ENCODE data around the gene GKAP1.
A peak's percentile ranks its signal among the peaks of the same experiment; 100 is the strongest.
"Not testable (repeated sequence)": the region's sequence is repeated elsewhere in the genome, so short reads cannot be mapped to it uniquely, and the experiment has no call there.

GKAP1 gene

GRCh38 chr9:83817356-83818278 is at the start of gene GKAP1:
GKAP1 (minus strand) TSS chr9:83817769; CDS start chr9:83806517, 11,252 bp downstream.
- DNase-seq (ENCODE audit: low read depth in 2 of 2): peak; percentile 58 to 59

- not testable (repeated sequence) for DNase-seq (ENCODE audit: low read depth in 2 of 2)
These were observed 32.3 kb upstream of the GKAP1 start for GRCh38 chr9:83849895-83850294.

- DNase-seq (ENCODE audit: low read depth in 2 of 2): not testable (repeated sequence)
These were observed 19.6 kb upstream of the GKAP1 start for GRCh38 chr9:83837070-83837643.

DNA sequence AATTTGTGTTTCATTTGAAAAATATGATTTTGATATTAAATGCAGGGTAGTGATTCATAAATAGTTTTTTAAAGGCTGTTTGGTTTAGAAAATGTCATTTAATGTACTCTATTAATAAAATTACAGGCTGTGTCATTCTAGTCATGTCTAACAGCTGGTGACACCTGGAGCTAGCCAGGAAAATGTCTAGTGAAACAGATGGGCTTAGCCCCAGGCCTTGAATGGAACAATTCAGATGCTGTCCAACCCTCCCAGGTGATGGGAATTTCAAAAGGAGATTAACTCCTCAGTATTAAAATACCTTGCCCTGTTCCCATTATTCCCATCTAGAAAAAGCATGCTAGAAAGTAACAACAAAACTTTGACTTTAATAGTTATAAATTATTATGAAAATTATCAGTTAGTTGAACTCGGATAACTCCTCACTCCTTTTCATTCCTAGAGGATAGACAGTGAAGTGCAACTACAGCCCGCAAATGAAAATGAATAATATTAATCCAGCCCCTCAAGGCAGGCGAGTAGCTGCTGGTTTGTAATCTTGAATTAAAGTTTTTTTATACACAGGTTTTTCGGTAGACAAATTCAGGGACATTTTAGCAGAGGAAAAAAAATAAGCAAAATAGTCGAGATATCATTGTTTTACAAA is 13.0 kb upstream of the GKAP1 start:
- DNase-seq (ENCODE audit: low read depth in 2 of 2): not testable (repeated sequence)

- DNase-seq (ENCODE audit: low read depth in 2 of 2): not testable (repeated sequence)
These were observed 7.5 kb upstream of the GKAP1 start for GRCh38 chr9:83824986-83825623.

GRCh38 chr9:83817011-83817355 is 586 bp downstream of the GKAP1 start:
- peak in 1 of 2 donors; percentile 1 for DNase-seq (ENCODE audit: low read depth in 2 of 2)

- not testable (repeated sequence) for DNase-seq (ENCODE audit: low read depth in 2 of 2)
These were observed 2.4 kb downstream of the GKAP1 start for GRCh38 chr9:83815120-83815519.

DNA sequence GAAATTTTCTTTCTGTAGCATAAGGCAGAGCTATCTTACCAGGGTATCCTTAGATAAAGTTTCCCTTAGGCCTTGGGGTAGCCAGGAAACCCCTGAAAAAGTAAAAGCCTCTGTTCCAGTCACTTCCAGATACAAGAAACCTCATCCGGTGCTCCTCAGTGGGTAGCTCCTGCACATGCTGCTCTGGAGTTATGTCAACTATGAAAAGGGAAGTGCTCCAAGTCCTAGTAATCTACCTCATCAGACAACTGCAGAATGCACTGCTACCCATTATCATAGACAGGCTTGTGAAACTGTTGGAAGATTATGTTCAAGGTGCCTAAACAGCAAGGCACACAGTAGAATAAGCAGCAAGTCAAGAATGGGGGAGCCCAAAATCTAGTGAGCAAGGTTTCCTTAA is 8.4 kb downstream of the GKAP1 start:
- not testable (repeated sequence) for DNase-seq (ENCODE audit: low read depth in 2 of 2)

- not testable (repeated sequence) for DNase-seq (ENCODE audit: low read depth in 2 of 2)
These were observed 13.1 kb downstream of the GKAP1 start for GRCh38 chr9:83804454-83804853.

- not testable (repeated sequence) for DNase-seq (ENCODE audit: low read depth in 2 of 2)
These were observed 13.6 kb downstream of the GKAP1 start for GRCh38 chr9:83803941-83804340.

GRCh38 chr9:83800236-83801033 is 17.1 kb downstream of the GKAP1 start:
- no peak for DNase-seq (ENCODE audit: low read depth in 2 of 2)

GRCh38 chr9:83794051-83794450 is 23.5 kb downstream of the GKAP1 start:
- no peak for DNase-seq (ENCODE audit: low read depth in 2 of 2)

GRCh38 chr9:83792746-83793145 is 24.8 kb downstream of the GKAP1 start:
- DNase-seq (ENCODE audit: low read depth in 2 of 2): no peak

- DNase-seq (ENCODE audit: low read depth in 2 of 2): no peak
These were observed 39.4 kb downstream of the GKAP1 start for GRCh38 chr9:83778164-83778563.

GRCh38 chr9:83775932-83776331 is 41.6 kb downstream of the GKAP1 start:
- no peak for DNase-seq (ENCODE audit: low read depth in 2 of 2)

GRCh38 chr9:83772860-83773259 is 44.7 kb downstream of the GKAP1 start:
- DNase-seq (ENCODE audit: low read depth in 2 of 2): no peak

DNA sequence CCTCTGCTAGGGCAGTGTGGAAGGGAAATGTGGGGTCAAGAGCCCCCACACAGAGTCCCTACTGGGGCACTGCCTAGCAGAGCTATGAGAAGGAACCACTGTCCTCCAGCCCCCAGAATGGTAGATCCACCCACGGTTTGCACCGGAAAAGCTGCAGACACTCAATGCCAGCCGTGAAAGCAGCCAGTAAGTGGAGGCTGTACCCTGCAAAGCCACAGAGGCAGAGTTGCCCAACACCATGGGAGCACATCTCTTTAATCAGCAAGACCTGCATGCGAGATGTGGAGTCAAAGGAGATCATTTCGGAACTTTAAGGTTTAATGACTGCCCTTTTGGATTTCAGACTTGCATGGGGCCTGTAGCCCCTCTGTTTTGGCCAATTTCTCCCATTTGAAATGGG is 52.2 kb downstream of the GKAP1 start:
- DNase-seq (ENCODE audit: low read depth in 2 of 2): no peak

GRCh38 chr9:83754383-83754977 is 63.1 kb downstream of the GKAP1 start:
- DNase-seq (ENCODE audit: low read depth in 2 of 2): no peak

GRCh38 chr9:83749706-83750105 is 67.9 kb downstream of the GKAP1 start:
- no peak for DNase-seq (ENCODE audit: low read depth in 2 of 2)

- no peak for DNase-seq (ENCODE audit: low read depth in 2 of 2)
These were observed 73.4 kb downstream of the GKAP1 start for GRCh38 chr9:83744206-83744605.

DNA sequence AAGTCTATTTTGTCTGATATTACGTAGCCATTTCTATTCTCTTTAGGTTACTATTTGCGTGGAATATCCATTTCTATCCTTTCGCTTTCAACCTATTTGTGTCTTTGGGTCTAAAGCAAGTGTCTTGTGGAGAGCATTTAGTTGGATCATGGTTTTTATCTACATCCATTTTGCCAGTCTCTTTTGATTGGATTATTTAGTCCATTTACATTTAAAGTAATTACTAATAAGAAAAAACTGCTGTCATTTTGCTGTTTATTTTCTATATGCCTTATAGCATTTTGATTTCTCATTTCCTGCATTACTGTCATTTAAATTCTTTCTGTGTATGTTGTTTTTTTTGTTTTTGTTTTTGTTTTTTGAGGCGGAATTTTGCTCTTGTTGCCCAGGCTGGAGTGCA is 83.8 kb downstream of the GKAP1 start:
- no peak for DNase-seq (ENCODE audit: low read depth in 2 of 2)
